Subcutaneous adipose tissue (tissue), 4 donors: ENCODE measurements around the gene ASH1L. TPM values are rescaled to one million over a fixed set of nuclear protein-coding genes. Genes with fewer than 3 reads are reported as not detected.

ENCODE experiments used
- CTCF ChIP-seq: fragments of 450-650 bp; IDR thresholded peaks from one replicate; pipeline ENCODE4 v1.5.1; 2016; ENCODE audit warnings: low read depth, mild to moderate bottlenecking, control low read depth, antibody characterized with exemption, moderate library complexity
- total RNA-seq, 4 donors: library from RNA; depleted of rRNA; stranded (reverse); fragments of >200 nt; gene quantifications; one replicate each; pipeline ENCODE4 v1.1.0, GENCODE V29; 2016

Gene ASH1L
- total RNA-seq, 4 donors from 2014 or later, result 52.4 to 93.9 (median 69.0) TPM

- no peak for TF ChIP-seq CTCF
Measured at GRCh38 chr1:155308493-155309422, 253.8 kb downstream of the ASH1L start, which contains the start of gene FDPS. Gene FDPS (plus strand): TSS chr1:155308866. CDS start chr1:155309790, 924 bp downstream.

GRCh38 chr1:155307247-155307740 lies 255.3 kb downstream of the ASH1L start:
- no peak for TF ChIP-seq CTCF

- TF ChIP-seq CTCF, result no peak
Measured at GRCh38 chr1:155305881-155306391, 256.7 kb downstream of the ASH1L start.

GRCh38 chr1:155304558-155305063 lies 258.0 kb downstream of the ASH1L start:
- TF ChIP-seq CTCF, result no peak

- no peak for TF ChIP-seq CTCF
Measured at GRCh38 chr1:155301342-155301841, 261.2 kb downstream of the ASH1L start, which contains the start of gene PKLR. Gene PKLR (minus strand): TSS chr1:155301438. CDS start chr1:155301395, 43 bp downstream.

GRCh38 chr1:155300553-155301329 lies 261.9 kb downstream of the ASH1L start:
- TF ChIP-seq CTCF, result no peak
